ENCODE data around the gene GRAMD1C.
A peak's percentile ranks its signal among the peaks of the same experiment; 100 is the strongest.

Gene GRAMD1C

GRCh38 chr3:113947372-113948014, 108.9 kb downstream of the GRAMD1C start, which contains the start of gene ZDHHC23:
Gene ZDHHC23 (plus strand): TSS chr3:113948013. CDS start chr3:113948803, 790 bp downstream.
- Histone ChIP-seq H3K4me3 (ENCODE audit: low read length) (peak within 1 kb of the TSS; percentile 58), H3K36me3 (ENCODE audit: control insufficient read depth, insufficient read depth, low read length) (no peaks in the 10 kb centered on the region), H3K27ac (ENCODE audit: low read depth, low read length) (peak within 1 kb of the TSS; percentile 46), H3K23ac (ENCODE audit: low read length) (no peak within 1 kb of the TSS), H3K9ac (ENCODE audit: low read length) (peak within 1 kb of the TSS; percentile 57), H2BK120ac (ENCODE audit: low read depth, low read length) (no peak within 1 kb of the TSS), H3K79me1 (ENCODE audit: low read length) (no peaks in the 10 kb centered on the region), H3K27me3 (ENCODE audit: insufficient read depth, low read length, poor library complexity) (no peaks in the 10 kb centered on the region), H3K18ac (ENCODE audit: low read length) (peak within 1 kb of the TSS; percentile 6), H3K4me1 (ENCODE audit: control insufficient read depth, low read depth, low read length) (peaks cover 3% of the 10 kb centered on the region), H3K4ac (ENCODE audit: low read depth, low read length) (no peak within 1 kb of the TSS), H2BK5ac (ENCODE audit: low read length) (no peak within 1 kb of the TSS), H3K56ac (ENCODE audit: low read length) (peak within 1 kb of the TSS; percentile 71), H2BK15ac (replicated peaks; ENCODE audit: low read depth) (no peak within 1 kb of the TSS), H4K8ac (ENCODE audit: low read depth, low read length) (no peak within 1 kb of the TSS), H4K5ac (ENCODE audit: low read length) (no peak within 1 kb of the TSS), H3K79me2 (ENCODE audit: control insufficient read depth, insufficient read depth, low read length) (no peaks in the 10 kb centered on the region), H3K4me2 (ENCODE audit: low read length) (peak within 1 kb of the TSS; percentile 76), H2AK5ac (ENCODE audit: low read length) (no peak within 1 kb of the TSS)
- peak; percentile 69 for DNase-seq
- WGBS (ENCODE audit: extremely low coverage, insufficient coverage, low lambda C conversion rate), result no CpG with 5 or more reads among the region's 80 CpGs

GRCh38 chr3:113948015-113948917, 109.7 kb downstream of the GRAMD1C start:
- no peak overlapping the region for H2BK5ac ChIP-seq (ENCODE audit: low read length)
- no CpG with 5 or more reads among the region's 65 CpGs for WGBS (ENCODE audit: extremely low coverage, insufficient coverage, low lambda C conversion rate)
- no peaks in the 10 kb centered on the region for H3K27me3 ChIP-seq (ENCODE audit: insufficient read depth, low read length, poor library complexity)
- peak overlapping the region; percentile 76 for H3K4me2 ChIP-seq (ENCODE audit: low read length)
- H2BK15ac ChIP-seq (replicated peaks; ENCODE audit: low read depth), result no peak overlapping the region
- peak overlapping the region; percentile 55 for H3K4me3 ChIP-seq (ENCODE audit: low read length)
- no peaks in the 10 kb centered on the region for H3K79me2 ChIP-seq (ENCODE audit: control insufficient read depth, insufficient read depth, low read length)
- no peak overlapping the region for H3K23ac ChIP-seq (ENCODE audit: low read length)
- no peak overlapping the region for H2BK120ac ChIP-seq (ENCODE audit: low read depth, low read length)
- H3K56ac ChIP-seq (ENCODE audit: low read length), result peak overlapping the region; percentile 71
- H3K9ac ChIP-seq (ENCODE audit: low read length), result peak overlapping the region; percentile 57
- no peak overlapping the region for H4K8ac ChIP-seq (ENCODE audit: low read depth, low read length)
- H3K79me1 ChIP-seq (ENCODE audit: low read length), result no peaks in the 10 kb centered on the region
- H3K4ac ChIP-seq (ENCODE audit: low read depth, low read length), result no peak overlapping the region
- no peak overlapping the region for H2AK5ac ChIP-seq (ENCODE audit: low read length)
- peak overlapping the region; percentile 46 for H3K27ac ChIP-seq (ENCODE audit: low read depth, low read length)
- H3K36me3 ChIP-seq (ENCODE audit: control insufficient read depth, insufficient read depth, low read length), result no peaks in the 10 kb centered on the region
- DNase-seq, result peak; percentile 76
- peaks cover 3% of the 10 kb centered on the region for H3K4me1 ChIP-seq (ENCODE audit: control insufficient read depth, low read depth, low read length)
- peak overlapping the region; percentile 6 for H3K18ac ChIP-seq (ENCODE audit: low read length)
- H4K5ac ChIP-seq (ENCODE audit: low read length), result no peak overlapping the region

GRCh38 chr3:113952921-113953320, 114.3 kb downstream of the GRAMD1C start:
- DNase-seq, result no peak
- Histone ChIP-seq H4K8ac (ENCODE audit: low read depth, low read length) (no peak overlapping the region), H3K27ac (ENCODE audit: low read depth, low read length) (no peak overlapping the region), H2BK5ac (ENCODE audit: low read length) (no peak overlapping the region), H2BK120ac (ENCODE audit: low read depth, low read length) (no peak overlapping the region), H3K79me2 (ENCODE audit: control insufficient read depth, insufficient read depth, low read length) (no peaks in the 10 kb centered on the region), H3K4me2 (ENCODE audit: low read length) (no peak overlapping the region), H3K27me3 (ENCODE audit: insufficient read depth, low read length, poor library complexity) (no peaks in the 10 kb centered on the region), H3K9ac (ENCODE audit: low read length) (no peak overlapping the region), H3K18ac (ENCODE audit: low read length) (no peak overlapping the region), H3K56ac (ENCODE audit: low read length) (no peak overlapping the region), H4K5ac (ENCODE audit: low read length) (no peak overlapping the region), H3K4me1 (ENCODE audit: control insufficient read depth, low read depth, low read length) (peaks cover 3% of the 10 kb centered on the region), H3K36me3 (ENCODE audit: control insufficient read depth, insufficient read depth, low read length) (no peaks in the 10 kb centered on the region), H3K23ac (ENCODE audit: low read length) (no peak overlapping the region), H3K4ac (ENCODE audit: low read depth, low read length) (no peak overlapping the region), H3K79me1 (ENCODE audit: low read length) (no peaks in the 10 kb centered on the region), H2BK15ac (replicated peaks; ENCODE audit: low read depth) (no peak overlapping the region), H3K4me3 (ENCODE audit: low read length) (no peak overlapping the region), H2AK5ac (ENCODE audit: low read length) (no peak overlapping the region)

- Histone ChIP-seq H3K18ac (ENCODE audit: low read length) (no peak overlapping the region), H3K27ac (ENCODE audit: low read depth, low read length) (no peak overlapping the region), H3K4ac (ENCODE audit: low read depth, low read length) (no peak overlapping the region), H2BK5ac (ENCODE audit: low read length) (no peak overlapping the region), H3K56ac (ENCODE audit: low read length) (no peak overlapping the region), H2AK5ac (ENCODE audit: low read length) (no peak overlapping the region), H3K79me1 (ENCODE audit: low read length) (no peaks in the 10 kb centered on the region), H2BK15ac (replicated peaks; ENCODE audit: low read depth) (no peak overlapping the region), H4K8ac (ENCODE audit: low read depth, low read length) (no peak overlapping the region), H3K4me1 (ENCODE audit: control insufficient read depth, low read depth, low read length) (peaks cover 1% of the 10 kb centered on the region), H2BK120ac (ENCODE audit: low read depth, low read length) (no peak overlapping the region), H3K4me2 (ENCODE audit: low read length) (no peak overlapping the region), H3K27me3 (ENCODE audit: insufficient read depth, low read length, poor library complexity) (no peaks in the 10 kb centered on the region), H4K5ac (ENCODE audit: low read length) (no peak overlapping the region), H3K36me3 (ENCODE audit: control insufficient read depth, insufficient read depth, low read length) (no peaks in the 10 kb centered on the region), H3K4me3 (ENCODE audit: low read length) (no peak overlapping the region), H3K9ac (ENCODE audit: low read length) (no peak overlapping the region), H3K23ac (ENCODE audit: low read length) (no peak overlapping the region), H3K79me2 (ENCODE audit: control insufficient read depth, insufficient read depth, low read length) (no peaks in the 10 kb centered on the region)
- no peak for DNase-seq
- WGBS (ENCODE audit: extremely low coverage, insufficient coverage, low lambda C conversion rate), result no CpG with 5 or more reads among the region's 7 CpGs
Observed at GRCh38 chr3:113953677-113954076, 115.1 kb downstream of the GRAMD1C start.

- H4K5ac ChIP-seq (ENCODE audit: low read length), result no peak overlapping the region
- H2BK15ac ChIP-seq (replicated peaks; ENCODE audit: low read depth), result no peak overlapping the region
- H3K27ac ChIP-seq (ENCODE audit: low read depth, low read length), result no peak overlapping the region
- H3K18ac ChIP-seq (ENCODE audit: low read length), result no peak overlapping the region
- H2BK5ac ChIP-seq (ENCODE audit: low read length), result no peak overlapping the region
- no peak overlapping the region for H3K4ac ChIP-seq (ENCODE audit: low read depth, low read length)
- H3K27me3 ChIP-seq (ENCODE audit: insufficient read depth, low read length, poor library complexity), result no peaks in the 10 kb centered on the region
- H3K36me3 ChIP-seq (ENCODE audit: control insufficient read depth, insufficient read depth, low read length), result no peaks in the 10 kb centered on the region
- H3K23ac ChIP-seq (ENCODE audit: low read length), result no peak overlapping the region
- H3K4me2 ChIP-seq (ENCODE audit: low read length), result no peak overlapping the region
- H3K4me1 ChIP-seq (ENCODE audit: control insufficient read depth, low read depth, low read length), result no peaks in the 10 kb centered on the region
- H2AK5ac ChIP-seq (ENCODE audit: low read length), result no peak overlapping the region
- H3K9ac ChIP-seq (ENCODE audit: low read length), result no peak overlapping the region
- H4K8ac ChIP-seq (ENCODE audit: low read depth, low read length), result no peak overlapping the region
- H3K56ac ChIP-seq (ENCODE audit: low read length), result no peak overlapping the region
- DNase-seq, result no peak
- H3K4me3 ChIP-seq (ENCODE audit: low read length), result no peak overlapping the region
- H2BK120ac ChIP-seq (ENCODE audit: low read depth, low read length), result no peak overlapping the region
- WGBS (ENCODE audit: extremely low coverage, insufficient coverage, low lambda C conversion rate), result no CpG with 5 or more reads among the region's 8 CpGs
- H3K79me2 ChIP-seq (ENCODE audit: control insufficient read depth, insufficient read depth, low read length), result no peaks in the 10 kb centered on the region
- no peaks in the 10 kb centered on the region for H3K79me1 ChIP-seq (ENCODE audit: low read length)
Observed at GRCh38 chr3:113954091-113954685, 115.6 kb downstream of the GRAMD1C start.
